Body of pancreas (tissue), 4 donors: ENCODE results near the gene ZCCHC17.
"Not testable (repeated sequence)": the region's sequence is repeated elsewhere in the genome, so short reads cannot be mapped to it uniquely, and the experiment has no call there.

Experiments used
- POLR2A ChIP-seq, 3 donors: fragments of 450-650 bp; IDR thresholded peaks; one replicate each; pipeline ENCODE4 v1.6.1; 2016; ENCODE audit warnings: antibody characterized with exemption in 3 of 3, mild to moderate bottlenecking in 2 of 3
- TF ChIP-seq, protein P1 (sequence below), 7 experiments: fragments of 450-650 bp in 4 of 7; fragments of 200-600 bp in 3 of 7; sonication (generic) in 3 of 7; IDR thresholded peaks; one replicate each; pipeline ENCODE4 v1.5.1; 2016 to 2019; ENCODE audit warnings: antibody characterized with exemption in 7 of 7

DNA sequence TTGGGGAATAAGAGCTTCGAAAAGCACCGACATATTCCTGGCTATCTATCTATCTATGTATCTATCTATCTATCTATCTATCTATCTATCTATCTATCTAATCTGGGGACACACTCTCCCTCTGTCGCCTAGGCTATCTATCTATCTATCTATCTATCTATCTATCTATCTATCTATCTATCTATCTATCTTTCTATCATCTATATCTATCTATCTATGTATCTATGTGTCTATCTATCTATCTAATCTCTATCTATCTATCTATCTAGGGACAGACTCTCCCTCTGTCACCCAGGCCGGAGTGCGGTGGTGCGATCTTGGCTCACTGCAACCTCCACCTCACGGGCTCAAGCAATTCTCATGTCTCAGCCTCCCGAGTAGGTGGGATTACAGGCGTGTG is 14.4 kb upstream of the ZCCHC17 start:
- TF ChIP-seq, protein P1, sequence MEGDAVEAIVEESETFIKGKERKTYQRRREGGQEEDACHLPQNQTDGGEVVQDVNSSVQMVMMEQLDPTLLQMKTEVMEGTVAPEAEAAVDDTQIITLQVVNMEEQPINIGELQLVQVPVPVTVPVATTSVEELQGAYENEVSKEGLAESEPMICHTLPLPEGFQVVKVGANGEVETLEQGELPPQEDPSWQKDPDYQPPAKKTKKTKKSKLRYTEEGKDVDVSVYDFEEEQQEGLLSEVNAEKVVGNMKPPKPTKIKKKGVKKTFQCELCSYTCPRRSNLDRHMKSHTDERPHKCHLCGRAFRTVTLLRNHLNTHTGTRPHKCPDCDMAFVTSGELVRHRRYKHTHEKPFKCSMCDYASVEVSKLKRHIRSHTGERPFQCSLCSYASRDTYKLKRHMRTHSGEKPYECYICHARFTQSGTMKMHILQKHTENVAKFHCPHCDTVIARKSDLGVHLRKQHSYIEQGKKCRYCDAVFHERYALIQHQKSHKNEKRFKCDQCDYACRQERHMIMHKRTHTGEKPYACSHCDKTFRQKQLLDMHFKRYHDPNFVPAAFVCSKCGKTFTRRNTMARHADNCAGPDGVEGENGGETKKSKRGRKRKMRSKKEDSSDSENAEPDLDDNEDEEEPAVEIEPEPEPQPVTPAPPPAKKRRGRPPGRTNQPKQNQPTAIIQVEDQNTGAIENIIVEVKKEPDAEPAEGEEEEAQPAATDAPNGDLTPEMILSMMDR (IDR thresholded peaks at IDR 0.05), result not testable (repeated sequence)
- not testable (repeated sequence) for TF ChIP-seq POLR2A (IDR thresholded peaks at IDR 0.05)
